Neuronal stem cell (in vitro differentiated cells): ENCODE data around the gene NPBWR2.

Experiments
- DNase-seq: peaks from one replicate; pipeline ENCODE4 v3.0.0-alpha.2; 2013; ENCODE audit warnings: low spot score
- H2AFZ ChIP-seq: one replicate; pipeline ENCODE4 v1.6.1; 2013; ENCODE audit warnings: mild to moderate bottlenecking, low read length, inconsistent platforms
- H2AK5ac ChIP-seq: 2 replicates; pipeline ENCODE4 v1.6.1; 2013; ENCODE audit warnings: low read depth, mild to moderate bottlenecking, inconsistent platforms, low read length, moderate library complexity, mixed read lengths
- H2BK120ac ChIP-seq: 2 replicates; pipeline ENCODE4 v1.6.1; 2013; ENCODE audit warnings: low read depth, mild to moderate bottlenecking, inconsistent platforms, low read length, moderate library complexity, mixed read lengths
- H2BK12ac ChIP-seq: one replicate; pipeline ENCODE4 v1.6.1; 2013; ENCODE audit warnings: low read length, inconsistent platforms
- H2BK15ac ChIP-seq: 2 replicates; pipeline ENCODE4 v1.6.1; 2013; ENCODE audit warnings: mild to moderate bottlenecking, low read length, inconsistent platforms, mixed read lengths
- H2BK5ac ChIP-seq: one replicate; pipeline ENCODE4 v1.6.1; 2013; ENCODE audit warnings: inconsistent platforms, mild to moderate bottlenecking, low read length, moderate library complexity
- H3K14ac ChIP-seq: one replicate; pipeline ENCODE4 v1.6.1; 2013; ENCODE audit warnings: low read length, inconsistent platforms
- H3K18ac ChIP-seq: 2 replicates; pipeline ENCODE4 v1.6.1; 2013; ENCODE audit warnings: low read length, inconsistent platforms
- H3K23ac ChIP-seq: 2 replicates; pipeline ENCODE4 v1.6.1; 2013; ENCODE audit warnings: low read depth, mild to moderate bottlenecking, mixed read lengths, low read length, inconsistent platforms; ENCODE audit not compliant: poor library complexity
- H3K27ac ChIP-seq: replicated peaks from 3 replicates; pipeline ENCODE4 v1.5.1; 2013; ENCODE audit warnings: low read length, inconsistent platforms
- H3K27me3 ChIP-seq, 3 experiments: 2 replicates each; pipeline ENCODE4 v1.6.1; 2013; ENCODE audit warnings: low read length in 3 of 3, mild to moderate bottlenecking in 2 of 3, inconsistent platforms in 1 of 3, low read depth in 1 of 3, mixed read lengths in 1 of 3, moderate library complexity in 1 of 3; ENCODE audit not compliant: control insufficient read depth in 3 of 3, insufficient read depth in 3 of 3
- H3K36me3 ChIP-seq, 2 donors: replicated peaks in 1 of 2; 2 replicates each; pipeline ENCODE4 v1.6.1; 2013; ENCODE audit warnings: low read length in 2 of 2; ENCODE audit not compliant: control insufficient read depth in 2 of 2, insufficient read depth in 2 of 2
- H3K4ac ChIP-seq: 2 replicates; pipeline ENCODE4 v1.6.1; 2013; ENCODE audit warnings: inconsistent platforms, mild to moderate bottlenecking, low read length, moderate library complexity
- H3K4me1 ChIP-seq, 2 donors: 1 replicate in 1 of 2; 2 replicates in 1 of 2; pipeline ENCODE4 v1.6.1; 2013; ENCODE audit warnings: low read length in 2 of 2, low read depth in 1 of 2; ENCODE audit not compliant: control insufficient read depth in 2 of 2, insufficient read depth in 1 of 2
- H3K4me2 ChIP-seq: one replicate; pipeline ENCODE4 v1.6.1; 2013; ENCODE audit warnings: mild to moderate bottlenecking, low read length, inconsistent platforms; ENCODE audit not compliant: insufficient read depth, poor library complexity, severe bottlenecking
- H3K4me3 ChIP-seq, 2 donors: 2 replicates each; pipeline ENCODE4 v1.5.1; 2013; ENCODE audit warnings: low read length in 2 of 2, mild to moderate bottlenecking in 2 of 2, inconsistent platforms in 1 of 2, moderate library complexity in 1 of 2
- H3K79me1 ChIP-seq: one replicate; pipeline ENCODE4 v1.6.1; 2013; ENCODE audit warnings: low read depth, mild to moderate bottlenecking, inconsistent platforms, low read length, moderate library complexity
- H3K9ac ChIP-seq: one replicate; pipeline ENCODE4 v1.6.1; 2013; ENCODE audit warnings: mild to moderate bottlenecking, low read depth, low read length, inconsistent platforms; ENCODE audit not compliant: poor library complexity
- H3K9me3 ChIP-seq, 2 donors: replicated peaks in 1 of 2; 2 replicates each; pipeline versions ENCODE3 to v1.6.1; 2013; ENCODE audit warnings: low read length in 2 of 2, mild to moderate bottlenecking in 2 of 2, inconsistent platforms in 1 of 2, low read depth in 1 of 2, mixed read lengths in 1 of 2, moderate library complexity in 1 of 2; ENCODE audit not compliant: control insufficient read depth in 2 of 2, insufficient read depth in 1 of 2
- H4K8ac ChIP-seq: one replicate; pipeline ENCODE4 v1.6.1; 2013; ENCODE audit warnings: low read depth, mild to moderate bottlenecking, inconsistent platforms, low read length, moderate library complexity
- H4K91ac ChIP-seq: one replicate; pipeline ENCODE4 v1.6.1; 2013; ENCODE audit warnings: low read length, low read depth, mild to moderate bottlenecking, inconsistent platforms; ENCODE audit not compliant: poor library complexity
- WGBS, 2 donors: extraction: QIAGEN DNeasy Blood & Tissue Kit; methylation state at CpG; one replicate each; pipeline ENCODE4 v1.1.7; 2013; ENCODE audit warnings: missing lambda C conversion rate in 2 of 2, mixed read lengths in 1 of 2; ENCODE audit not compliant: insufficient read length in 2 of 2, insufficient replicate concordance in 1 of 2; ENCODE audit errors: extremely low coverage in 2 of 2; 5-methylcytosine and 5-hydroxymethylcytosine counted together

The NPBWR2 gene

DNA sequence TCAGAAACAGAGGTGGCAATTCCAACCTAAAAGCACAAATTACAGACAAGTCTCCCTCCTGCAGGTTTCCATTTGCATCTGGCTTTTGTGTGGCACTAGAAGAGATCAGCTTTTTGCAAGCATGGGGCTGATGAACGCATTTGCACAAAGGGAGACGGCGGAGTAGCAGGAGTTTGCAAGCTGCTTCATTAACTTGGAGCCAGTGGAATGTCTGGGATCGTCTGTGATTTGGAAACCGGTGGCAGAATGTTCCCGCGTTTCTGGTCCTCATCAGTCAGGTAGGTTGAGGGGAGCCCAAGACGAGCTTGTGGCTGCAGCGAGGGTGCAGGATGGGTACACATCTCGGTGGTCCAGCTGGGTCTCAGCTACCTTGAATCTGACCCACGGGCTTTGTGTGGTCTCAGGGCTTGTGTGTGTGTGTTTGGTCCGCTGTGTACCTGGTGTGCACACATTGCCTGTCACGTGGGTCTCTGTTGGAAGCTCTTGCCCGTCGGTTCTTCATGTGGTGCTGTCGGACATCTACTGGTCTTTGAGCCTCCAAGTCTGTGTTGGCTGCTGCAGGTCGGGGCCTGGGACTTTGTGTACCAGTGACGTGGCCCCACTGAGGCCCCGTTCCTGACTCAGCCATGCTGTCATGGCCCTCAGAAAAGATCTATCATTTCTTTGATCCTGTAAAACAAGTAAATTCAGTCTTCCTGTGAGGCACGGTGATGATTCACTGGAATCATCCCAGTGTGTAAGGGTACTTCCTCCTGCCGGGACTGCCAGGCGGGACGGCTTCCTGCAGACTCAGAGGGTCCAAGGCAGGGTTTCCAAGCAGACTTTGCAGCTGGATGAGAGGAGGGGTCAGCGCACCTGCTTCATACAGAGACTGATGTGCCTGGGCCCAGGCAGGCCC lies 44.5 kb upstream of the NPBWR2 start:
- H4K8ac ChIP-seq: no peak overlapping the region
- no peaks in the 10 kb centered on the region for H3K36me3 ChIP-seq
- no peak overlapping the region for H2AFZ ChIP-seq
- H2BK5ac ChIP-seq: no peak overlapping the region
- no peak overlapping the region for H3K4me2 ChIP-seq
- peaks cover 15 to 36% of the 10 kb centered on the region in 2 donors for H3K4me1 ChIP-seq
- H4K91ac ChIP-seq: no peak overlapping the region
- H3K27ac ChIP-seq: peak overlapping the region; percentile 41
- peak overlapping the region in 1 of 2 donors; percentile 5 for H3K4me3 ChIP-seq
- H3K79me1 ChIP-seq: peaks cover 3% of the 10 kb centered on the region
- no peaks in the 10 kb centered on the region for H3K27me3 ChIP-seq
- peak overlapping the region; percentile 6 for H3K9ac ChIP-seq
- no peak overlapping the region for H3K23ac ChIP-seq
- no peak overlapping the region for H2BK15ac ChIP-seq
- H3K9me3 ChIP-seq: peaks cover 0 to 7% of the 10 kb centered on the region in 2 donors
- no peak for DNase-seq
- WGBS, 2 donors: no CpG with 5 or more reads among the region's 24 CpGs
- no peak overlapping the region for H3K14ac ChIP-seq
- H2AK5ac ChIP-seq: no peak overlapping the region
- peak overlapping the region; percentile 20 for H2BK120ac ChIP-seq
- no peak overlapping the region for H3K4ac ChIP-seq
- H3K18ac ChIP-seq: peak overlapping the region; percentile 11
- peak overlapping the region; percentile 69 for H2BK12ac ChIP-seq

DNA sequence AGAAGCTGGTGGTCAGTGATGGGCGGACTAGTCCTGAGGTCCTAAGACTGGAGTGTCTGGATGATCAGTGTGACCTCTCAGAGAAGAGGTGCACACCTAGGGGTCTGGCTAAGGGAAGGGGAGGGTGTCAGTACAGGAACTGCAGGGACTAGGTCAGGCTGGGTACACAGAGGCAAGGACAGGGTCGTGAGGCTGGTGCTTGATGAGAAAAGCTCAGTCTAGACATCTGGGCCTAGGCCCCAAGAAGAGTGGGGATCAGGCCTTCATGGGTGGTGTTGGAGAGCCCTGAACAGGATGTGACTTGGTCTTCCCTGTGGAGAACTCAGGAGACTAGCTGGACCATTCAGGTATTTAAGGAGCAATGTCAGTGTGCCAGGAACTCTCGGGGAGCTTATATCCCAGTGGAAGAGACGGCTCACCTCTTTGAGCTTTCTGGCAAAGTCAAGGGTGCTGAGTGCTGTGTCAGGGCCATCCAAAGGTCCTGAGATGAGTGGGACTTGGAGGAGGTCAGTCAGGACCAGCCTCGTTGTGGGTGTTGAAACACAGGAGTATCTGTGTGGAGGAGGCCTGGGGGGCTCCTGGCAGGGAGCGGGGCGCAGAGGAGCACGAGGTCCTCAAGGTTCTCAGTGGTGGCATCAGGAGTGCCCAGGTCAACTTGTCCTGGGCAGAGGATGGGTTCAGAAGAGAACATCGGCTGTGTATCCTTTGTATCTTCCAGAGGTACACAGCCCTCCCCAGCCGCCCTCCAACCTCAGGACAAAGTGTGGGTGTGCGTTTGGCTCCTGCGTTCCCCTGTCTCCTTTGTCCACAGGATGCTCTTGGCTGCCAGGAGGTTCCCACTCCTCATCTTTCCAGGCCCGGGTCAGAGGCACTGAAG lies 43.6 kb upstream of the NPBWR2 start:
- no CpG with 5 or more reads among the region's 13 CpGs for WGBS, 2 donors
- Histone ChIP-seq H2BK5ac (no peak overlapping the region), H3K4ac (no peak overlapping the region), H3K9ac (no peak overlapping the region), H3K27me3 (no peaks in the 10 kb centered on the region), H3K79me1 (peaks cover 3% of the 10 kb centered on the region), H3K14ac (no peak overlapping the region), H3K27ac (peak overlapping the region; percentile 41), H3K4me3 (no peak overlapping the region), H2BK15ac (no peak overlapping the region), H2BK12ac (no peak overlapping the region), H3K23ac (no peak overlapping the region), H4K91ac (no peak overlapping the region), H2AK5ac (peak overlapping the region; percentile 53), H4K8ac (no peak overlapping the region), H3K4me1 (peaks cover 6 to 34% of the 10 kb centered on the region in 2 donors), H3K4me2 (no peak overlapping the region), H3K9me3 (peaks cover under 1 to 7% of the 10 kb centered on the region in 2 donors), H3K18ac (peak overlapping the region; percentile 65), H2AFZ (no peak overlapping the region), H3K36me3 (no peaks in the 10 kb centered on the region), H2BK120ac (no peak overlapping the region)
- no peak for DNase-seq

DNA sequence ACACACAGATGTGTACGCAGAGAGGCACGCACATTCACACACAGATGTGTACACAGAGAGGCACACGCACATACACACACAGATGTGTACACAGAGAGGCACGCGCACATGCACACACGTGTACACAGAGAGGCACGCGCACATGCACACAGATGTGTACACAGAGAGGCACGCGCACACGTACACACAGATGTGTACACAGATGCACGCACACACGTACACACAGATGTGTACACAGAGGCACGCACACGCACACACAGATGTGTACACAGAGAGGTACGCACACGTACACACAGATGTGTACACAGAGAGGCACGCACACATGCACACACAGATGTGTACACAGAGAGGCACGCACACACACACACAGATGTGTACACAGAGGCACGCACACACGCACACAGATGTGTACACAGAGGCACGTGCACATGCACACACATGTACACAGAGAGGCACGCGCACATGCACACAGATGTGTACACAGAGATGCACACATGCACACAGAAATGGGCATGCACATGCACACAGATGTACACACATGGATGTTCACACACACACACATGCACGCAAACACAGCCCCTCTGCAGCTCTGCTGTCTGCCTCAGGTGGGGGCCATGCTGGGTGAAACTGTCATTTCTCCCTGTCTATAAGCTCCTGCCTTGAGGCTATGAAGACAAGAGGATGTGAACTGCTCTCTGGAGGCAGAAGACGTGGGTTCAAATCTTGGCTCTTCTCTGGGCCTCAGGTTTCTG lies 42.6 kb upstream of the NPBWR2 start:
- Histone ChIP-seq H2BK120ac (no peak overlapping the region), H3K9ac (no peak overlapping the region), H2AFZ (no peak overlapping the region), H2BK15ac (peak overlapping the region; percentile 28), H3K9me3 (peaks cover 9 to 14% of the 10 kb centered on the region in 2 donors), H3K36me3 (no peaks in the 10 kb centered on the region), H3K23ac (peak overlapping the region; percentile 70), H2AK5ac (no peak overlapping the region), H2BK5ac (no peak overlapping the region), H3K18ac (peak overlapping the region; percentile 30), H3K79me1 (peaks cover 3% of the 10 kb centered on the region), H2BK12ac (peak overlapping the region; percentile 44), H3K27ac (no peak overlapping the region), H3K4ac (no peak overlapping the region), H3K14ac (peak overlapping the region; percentile 1), H3K4me3 (peak overlapping the region in 1 of 2 donors; percentile 59), H4K91ac (no peak overlapping the region), H3K27me3 (no peaks in the 10 kb centered on the region), H3K4me2 (no peak overlapping the region), H3K4me1 (peaks cover 0 to 30% of the 10 kb centered on the region in 2 donors), H4K8ac (no peak overlapping the region)
- no CpG with 5 or more reads among the region's 26 CpGs for WGBS, 2 donors
- DNase-seq: no peak
